Measurements from ENCODE around the gene LRRC38.
"Not testable (repeated sequence)": the region's sequence is repeated elsewhere in the genome, so short reads cannot be mapped to it uniquely, and the experiment has no call there.

The LRRC38 gene, protein sequence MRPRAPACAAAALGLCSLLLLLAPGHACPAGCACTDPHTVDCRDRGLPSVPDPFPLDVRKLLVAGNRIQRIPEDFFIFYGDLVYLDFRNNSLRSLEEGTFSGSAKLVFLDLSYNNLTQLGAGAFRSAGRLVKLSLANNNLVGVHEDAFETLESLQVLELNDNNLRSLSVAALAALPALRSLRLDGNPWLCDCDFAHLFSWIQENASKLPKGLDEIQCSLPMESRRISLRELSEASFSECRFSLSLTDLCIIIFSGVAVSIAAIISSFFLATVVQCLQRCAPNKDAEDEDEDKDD

DNA sequence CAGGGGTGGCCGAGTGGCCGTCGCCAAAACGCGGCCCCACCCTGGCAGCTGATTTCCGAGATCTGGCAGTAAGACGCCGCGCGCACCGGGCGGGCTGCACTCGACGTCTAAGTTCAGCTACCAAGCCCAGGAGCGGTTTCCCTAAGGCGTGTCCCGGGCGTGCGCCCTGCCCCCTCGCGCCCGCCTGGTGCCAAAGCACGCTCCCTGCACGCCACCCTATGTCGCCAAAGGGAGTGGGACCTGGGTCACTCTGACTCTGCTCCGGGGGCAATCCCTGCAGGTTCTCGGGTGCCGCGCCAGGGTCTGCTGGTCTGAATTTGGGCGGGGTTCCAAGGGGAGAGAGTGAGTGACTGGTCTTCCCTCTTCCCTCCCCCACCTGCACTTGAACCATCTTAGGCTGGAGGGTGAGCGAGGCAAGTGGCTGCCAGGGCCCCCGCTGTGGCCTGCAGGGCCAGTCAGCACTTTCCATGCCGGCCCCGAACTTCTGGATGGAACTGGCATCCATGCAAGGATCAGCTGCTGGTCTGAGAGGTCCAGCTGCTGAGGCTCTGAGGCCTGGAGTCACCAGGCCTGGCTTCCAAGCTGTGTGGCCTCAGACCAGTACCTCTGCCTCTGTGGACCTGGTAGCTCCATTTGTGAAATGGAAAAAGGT, at the start of gene LRRC38:
TSS of gene LRRC38 (minus strand) at position 109 of the 652 bp plus-strand sequence. CDS start 410 bp downstream, outside the sequence.
- peak in 1 of 2 experiments; percentile 3 for DNase-seq
- TF ChIP-seq POLR2A (IDR thresholded peaks at IDR 0.05; ENCODE audit: low read length) (no peak), GATA1 (IDR thresholded peaks at IDR 0.05; ENCODE audit: low read depth, low read length) (no peak)

GRCh38 chr1:13562981-13563380, 49.2 kb upstream of the LRRC38 start:
- DNase-seq, result not testable (repeated sequence)

DNA sequence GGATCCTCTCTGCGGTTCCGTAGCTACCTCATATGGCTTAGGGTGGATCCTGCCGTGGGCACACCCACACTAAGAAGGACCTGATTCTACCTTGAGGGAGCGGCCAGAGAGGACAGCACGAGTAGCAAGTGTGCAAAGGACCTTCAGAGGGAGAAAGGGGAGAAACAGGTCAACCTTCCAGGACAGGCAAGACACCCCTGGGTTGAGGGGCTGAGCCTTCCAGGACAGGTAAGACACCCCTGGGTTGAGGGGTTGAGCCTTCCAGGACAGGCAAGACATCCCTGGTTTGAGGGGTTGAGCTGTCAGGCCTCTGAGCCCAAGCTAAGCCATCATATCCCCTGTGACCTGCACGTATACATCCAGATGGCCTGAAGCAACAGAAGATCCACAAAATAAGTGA, 46.7 kb upstream of the LRRC38 start:
- no peak for TF ChIP-seq GATA1 (IDR thresholded peaks at IDR 0.05; ENCODE audit: low read depth, low read length)
- no peak for TF ChIP-seq POLR2A (IDR thresholded peaks at IDR 0.05; ENCODE audit: low read length)
- DNase-seq, result no peak

DNA sequence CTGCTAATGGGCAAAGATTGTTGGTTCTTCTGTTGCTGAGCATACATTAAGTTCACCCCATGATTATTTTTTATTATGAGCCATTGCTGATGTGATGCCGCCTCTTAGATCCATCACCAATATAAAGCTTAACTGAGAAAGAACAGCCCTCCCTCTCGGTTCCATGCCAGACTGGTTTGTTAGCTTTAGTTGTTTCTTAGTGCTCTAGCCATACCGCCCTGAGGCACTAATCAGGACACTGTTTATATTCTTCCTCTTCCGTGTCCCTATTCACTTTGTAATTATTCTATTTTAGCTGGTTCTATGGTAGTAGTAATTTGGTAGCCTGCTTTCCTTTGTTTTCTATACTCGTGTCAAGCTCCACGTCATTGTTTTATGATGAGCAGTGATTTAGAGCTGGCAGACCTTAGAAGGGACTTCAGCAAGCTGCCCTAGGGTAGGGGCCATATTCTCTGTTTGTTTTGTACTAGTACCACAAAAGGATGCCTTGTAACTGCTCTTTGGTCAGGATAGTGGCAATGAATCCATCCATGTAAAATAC, 42.5 kb upstream of the LRRC38 start:
- no peak for TF ChIP-seq POLR2A (IDR thresholded peaks at IDR 0.05; ENCODE audit: low read length)
- no peak for TF ChIP-seq GATA1 (IDR thresholded peaks at IDR 0.05; ENCODE audit: low read depth, low read length)

GRCh38 chr1:13554798-13555197, 41.0 kb upstream of the LRRC38 start:
- TF ChIP-seq POLR2A (IDR thresholded peaks at IDR 0.05; ENCODE audit: low read length), result no peak
- no peak for DNase-seq

More for the DNA sequence above, 42.5 kb upstream of the LRRC38 start:
- DNase-seq, result no peak

- TF ChIP-seq GATA1 (IDR thresholded peaks at IDR 0.05; ENCODE audit: low read depth, low read length), result no peak
- no peak for TF ChIP-seq POLR2A (IDR thresholded peaks at IDR 0.05; ENCODE audit: low read length)
- DNase-seq, result no peak
These were observed 36.9 kb upstream of the LRRC38 start for GRCh38 chr1:13550663-13551062.

DNA sequence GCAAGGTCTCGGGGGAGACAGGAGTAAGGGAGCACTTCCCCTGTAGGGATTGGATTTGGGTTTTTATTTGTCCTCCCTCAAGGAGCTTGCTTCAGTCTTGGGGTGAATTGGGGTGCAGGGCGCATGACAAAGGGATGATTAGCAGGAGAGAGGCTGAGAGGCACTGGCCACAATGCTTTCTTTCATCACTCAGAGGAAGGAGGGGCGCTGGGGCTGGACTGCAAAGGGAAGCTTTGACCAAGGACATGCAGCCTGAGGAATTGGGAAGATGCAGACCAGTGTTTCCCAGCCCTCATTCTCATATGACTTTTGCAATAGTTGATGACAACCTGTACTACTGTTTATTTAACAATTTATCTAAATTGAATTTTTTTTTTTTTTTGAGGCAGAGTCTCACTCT, 35.7 kb upstream of the LRRC38 start:
- DNase-seq, result no peak
- TF ChIP-seq POLR2A (IDR thresholded peaks at IDR 0.05; ENCODE audit: low read length) (no peak), GATA1 (IDR thresholded peaks at IDR 0.05; ENCODE audit: low read depth, low read length) (no peak)

- TF ChIP-seq POLR2A (IDR thresholded peaks at IDR 0.05; ENCODE audit: low read length) (no peak), GATA1 (IDR thresholded peaks at IDR 0.05; ENCODE audit: low read depth, low read length) (no peak)
- DNase-seq, result no peak
These were observed 35.2 kb upstream of the LRRC38 start for GRCh38 chr1:13549021-13549420.

DNA sequence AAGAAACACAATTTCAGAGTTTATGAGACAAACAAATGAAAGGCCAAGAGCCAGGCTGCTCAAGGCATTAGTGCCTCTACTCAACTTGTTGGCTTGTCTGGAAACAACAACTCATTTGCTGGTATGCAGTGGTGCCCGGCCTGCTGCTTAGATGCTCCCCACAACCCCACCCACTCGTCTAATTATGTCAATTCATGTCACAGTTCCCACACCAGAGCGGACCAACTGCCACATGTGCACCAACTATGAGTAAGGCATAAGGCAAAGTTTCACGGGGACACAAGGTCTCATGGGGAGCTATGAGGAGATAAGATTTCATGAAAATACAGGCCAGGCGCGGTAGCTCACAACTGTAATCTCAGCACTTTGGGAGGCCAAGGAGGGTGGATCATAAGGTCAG, 34.5 kb upstream of the LRRC38 start:
- TF ChIP-seq GATA1 (IDR thresholded peaks at IDR 0.05; ENCODE audit: low read depth, low read length) (no peak), POLR2A (IDR thresholded peaks at IDR 0.05; ENCODE audit: low read length) (no peak)
- DNase-seq, result no peak

DNA sequence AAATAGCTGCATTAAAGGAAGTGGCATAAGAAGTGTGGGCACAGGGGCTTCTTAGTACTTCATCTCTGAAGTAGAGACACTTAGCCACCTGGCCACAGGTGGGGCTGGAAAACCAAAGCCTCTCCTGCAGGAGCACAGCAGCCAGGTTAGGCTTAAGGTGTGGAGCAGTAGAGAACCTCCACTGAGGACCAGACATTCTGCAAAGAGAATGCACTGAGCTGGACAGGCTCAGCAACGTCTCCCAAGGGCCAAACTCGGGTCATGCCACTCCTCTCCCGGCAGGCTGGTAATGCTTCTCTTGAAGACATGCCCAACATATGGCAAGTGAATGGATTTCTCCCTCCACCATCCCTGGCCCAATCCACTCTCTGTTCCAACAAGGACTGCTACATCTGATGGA, 33.0 kb upstream of the LRRC38 start:
- DNase-seq, result no peak
- no peak for TF ChIP-seq GATA1 (IDR thresholded peaks at IDR 0.05; ENCODE audit: low read depth, low read length)
- TF ChIP-seq POLR2A (IDR thresholded peaks at IDR 0.05; ENCODE audit: low read length), result no peak

DNA sequence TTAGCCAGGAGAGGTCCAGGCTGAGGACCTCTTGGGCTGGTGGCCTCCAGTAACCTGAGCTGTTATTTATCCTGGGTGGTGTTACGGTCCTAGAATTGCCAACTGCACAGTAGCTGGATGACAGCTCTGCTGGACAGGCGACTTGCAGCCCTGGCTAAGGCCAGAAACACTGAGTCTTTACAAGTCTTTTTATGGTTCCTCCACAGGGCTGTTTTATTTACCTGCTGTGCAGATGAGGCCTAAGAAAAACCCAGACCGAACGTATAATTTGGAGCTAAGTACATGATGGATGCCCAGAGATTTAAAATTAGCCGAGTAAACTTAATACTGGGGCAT, 30.4 kb upstream of the LRRC38 start:
- no peak for TF ChIP-seq GATA1 (IDR thresholded peaks at IDR 0.05; ENCODE audit: low read depth, low read length)
- no peak for TF ChIP-seq POLR2A (IDR thresholded peaks at IDR 0.05; ENCODE audit: low read length)
- no peak for DNase-seq

- TF ChIP-seq POLR2A (IDR thresholded peaks at IDR 0.05; ENCODE audit: low read length) (no peak), GATA1 (IDR thresholded peaks at IDR 0.05; ENCODE audit: low read depth, low read length) (no peak)
- DNase-seq, result no peak
These were observed 29.8 kb upstream of the LRRC38 start for GRCh38 chr1:13543451-13544220.

- DNase-seq, result no peak
- TF ChIP-seq GATA1 (IDR thresholded peaks at IDR 0.05; ENCODE audit: low read depth, low read length) (no peak), POLR2A (IDR thresholded peaks at IDR 0.05; ENCODE audit: low read length) (no peak)
These were observed 27.8 kb upstream of the LRRC38 start for GRCh38 chr1:13541435-13542215.

GRCh38 chr1:13540866-13541265, 27.1 kb upstream of the LRRC38 start:
- DNase-seq, result no peak
- TF ChIP-seq GATA1 (IDR thresholded peaks at IDR 0.05; ENCODE audit: low read depth, low read length) (no peak), POLR2A (IDR thresholded peaks at IDR 0.05; ENCODE audit: low read length) (no peak)

Measured in erythroblast (primary cell).